GM21447 (cell line): ENCODE measurements around the gene PCSK5.
"Not testable (repeated sequence)": the region's sequence is repeated elsewhere in the genome, so short reads cannot be mapped to it uniquely, and the experiment has no call there.

ENCODE experiments used
- ATAC-seq: cut with Tn5 transposase; IDR thresholded peaks from one replicate; pipeline ENCODE4 v1.9.1; 2021; ENCODE audit not compliant: unreplicated experiment

The PCSK5 gene

GRCh38 chr9:75889577-75889976, 896 bp upstream of the PCSK5 start:
- ATAC-seq, result no peak

GRCh38 chr9:75889977-75890471, 449 bp upstream of the PCSK5 start:
- no peak for ATAC-seq

DNA sequence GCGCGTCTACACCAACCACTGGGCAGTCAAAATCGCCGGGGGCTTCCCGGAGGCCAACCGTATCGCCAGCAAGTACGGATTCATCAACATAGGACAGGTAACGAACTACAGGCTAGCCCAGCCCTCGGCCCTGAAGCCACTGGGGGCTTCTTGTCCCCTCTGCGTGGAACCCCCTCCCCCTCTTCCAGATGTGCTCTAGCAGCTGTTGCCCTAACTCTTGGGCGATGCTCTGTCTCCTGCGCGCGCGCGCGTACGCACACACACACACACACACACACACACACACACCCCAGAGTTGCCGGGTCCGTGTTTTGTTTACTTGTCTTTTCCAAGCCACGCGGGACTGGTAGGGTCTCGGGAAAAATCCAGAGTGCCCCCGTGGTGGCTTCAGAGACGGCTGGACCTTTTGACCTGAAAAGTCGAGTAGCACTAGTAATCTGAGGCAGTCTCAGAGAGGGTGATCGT, 836 bp downstream of the PCSK5 start:
- ATAC-seq, result no peak

GRCh38 chr9:75891771-75892215, 1.3 kb downstream of the PCSK5 start:
- ATAC-seq, result no peak

DNA sequence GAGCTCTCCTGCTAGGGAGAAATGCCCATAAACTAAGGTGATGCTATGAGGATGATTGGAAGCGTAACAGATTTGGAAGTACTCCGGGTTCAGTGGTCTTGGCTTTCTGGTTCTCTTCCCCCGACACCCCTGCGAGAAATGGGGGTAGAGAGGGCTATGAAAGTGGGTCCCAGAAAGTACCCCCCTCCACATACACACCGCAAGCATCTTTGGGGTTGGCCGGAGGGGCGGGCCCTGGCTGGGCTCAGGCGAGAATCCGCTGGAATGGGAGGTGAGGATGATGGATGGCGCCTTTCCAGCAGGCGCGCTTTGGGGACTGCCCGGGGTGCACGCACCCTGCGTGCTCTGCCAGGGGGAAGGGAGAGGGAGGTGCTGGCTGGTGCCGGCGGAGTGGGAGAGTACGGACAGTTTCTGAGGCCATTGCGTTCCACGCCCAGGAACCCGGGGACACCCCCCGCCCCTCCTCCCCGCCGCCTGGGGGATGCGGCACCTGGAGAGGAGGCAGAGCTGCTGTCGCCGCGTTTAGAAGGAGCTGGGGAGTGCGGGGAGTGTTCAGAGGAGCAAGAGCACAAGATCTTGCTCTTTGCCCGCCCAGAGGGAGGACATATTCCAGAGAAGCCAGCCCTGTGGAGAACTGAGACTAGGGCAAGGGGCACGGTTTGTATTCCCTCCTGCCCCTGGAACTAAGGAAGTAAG, 1.9 kb downstream of the PCSK5 start:
- no peak for ATAC-seq

DNA sequence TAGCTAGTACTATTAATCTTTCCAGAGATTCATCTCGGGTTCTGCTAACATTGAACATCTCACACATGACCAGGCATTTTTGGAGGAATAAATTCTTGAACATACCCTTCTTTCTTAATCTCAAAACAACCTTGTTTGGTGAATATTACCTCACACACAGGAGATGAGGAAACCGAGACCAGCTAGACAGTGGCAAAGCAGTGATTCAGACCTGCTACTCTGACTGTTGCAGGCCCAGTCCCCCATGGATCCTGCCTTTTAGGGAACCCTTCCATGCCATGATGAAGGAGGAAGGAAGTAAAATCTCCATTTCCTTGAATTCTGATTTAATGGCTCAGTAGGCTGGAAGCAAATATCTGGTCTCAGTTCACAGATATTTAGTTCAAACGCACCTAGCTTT, 2.6 kb downstream of the PCSK5 start:
- ATAC-seq, result no peak

DNA sequence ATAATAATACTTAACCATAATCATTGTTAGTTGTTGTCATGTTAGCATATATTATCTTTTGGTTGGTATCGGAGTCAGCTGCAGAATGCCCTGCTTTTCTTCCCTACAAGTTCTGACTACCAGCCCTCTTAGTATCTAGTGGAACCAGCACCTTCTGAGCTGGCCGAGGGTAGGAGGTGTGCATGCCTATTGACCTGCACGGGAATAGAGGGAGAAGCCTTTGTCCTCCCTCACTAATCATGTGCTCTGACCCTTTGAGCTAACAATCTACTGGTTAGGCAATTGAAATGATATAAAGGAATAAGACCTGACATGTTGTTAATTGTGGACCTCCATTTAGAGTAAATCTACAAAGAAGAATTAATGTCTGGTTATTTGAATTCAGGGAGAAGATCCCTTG, 4.1 kb downstream of the PCSK5 start:
- no peak for ATAC-seq

DNA sequence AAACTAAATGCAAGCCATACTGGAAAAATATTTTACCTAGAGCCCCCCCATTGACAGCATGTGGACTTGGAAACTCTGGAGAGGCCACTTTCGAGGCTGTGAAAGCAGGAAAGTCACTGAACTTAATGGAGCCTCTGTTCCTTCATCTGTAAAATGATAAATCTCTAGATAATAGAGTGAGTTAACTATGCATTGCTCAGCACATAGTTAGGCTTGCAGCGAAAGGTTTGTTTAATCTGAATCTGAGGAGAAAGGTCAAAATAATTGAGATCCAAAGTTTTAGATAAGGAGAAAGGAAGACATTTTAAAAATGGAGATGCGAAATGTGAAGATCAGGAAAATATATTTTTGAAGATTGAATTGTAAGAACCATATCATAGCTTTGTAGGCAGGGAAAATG, 4.6 kb downstream of the PCSK5 start:
- no peak for ATAC-seq

DNA sequence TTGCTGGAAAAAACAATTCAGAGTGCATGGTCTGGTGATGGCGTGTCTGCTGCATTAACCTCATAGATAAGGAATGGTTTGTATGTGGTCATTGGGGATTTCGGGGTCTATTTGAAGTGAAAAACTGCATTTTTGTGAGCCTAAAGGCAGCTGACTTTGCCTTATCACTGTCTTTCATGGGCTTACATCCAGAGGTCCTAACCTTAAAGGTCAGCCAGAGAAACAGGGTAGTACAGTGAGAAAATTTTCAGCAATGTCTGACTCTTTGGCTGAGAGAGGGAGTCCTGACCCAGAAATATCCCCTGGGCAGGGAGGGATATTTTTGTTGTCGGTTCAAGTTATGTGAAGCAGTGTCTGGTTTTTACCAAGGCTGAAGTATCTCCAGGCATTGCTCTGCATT, 5.7 kb downstream of the PCSK5 start:
- no peak for ATAC-seq

- ATAC-seq, result not testable (repeated sequence)
These were observed 10.5 kb downstream of the PCSK5 start for GRCh38 chr9:75900893-75901524.

GRCh38 chr9:75903785-75904360, 13.4 kb downstream of the PCSK5 start:
- no peak for ATAC-seq

DNA sequence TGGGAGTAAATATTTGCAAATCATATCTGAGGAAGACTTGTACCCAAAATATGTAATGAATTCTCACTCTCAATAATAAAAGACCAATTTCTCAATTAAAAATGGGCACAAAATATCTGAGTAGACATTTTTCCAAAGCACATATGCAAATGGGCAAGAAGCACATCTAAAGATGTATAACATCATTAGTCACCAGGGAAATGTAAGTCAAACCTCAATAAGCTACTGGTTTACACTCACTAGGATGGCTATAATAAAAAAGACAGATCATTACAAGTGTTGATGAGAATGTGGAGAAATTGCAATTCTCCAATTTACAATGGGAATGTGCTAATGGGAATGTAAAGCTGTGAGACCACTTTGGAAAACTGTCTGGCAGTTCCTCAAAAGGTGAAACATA, 13.9 kb downstream of the PCSK5 start:
- no peak for ATAC-seq

GRCh38 chr9:75906531-75906930, 16.1 kb downstream of the PCSK5 start:
- ATAC-seq, result no peak

GRCh38 chr9:75907329-75907728, 16.9 kb downstream of the PCSK5 start:
- ATAC-seq, result no peak

DNA sequence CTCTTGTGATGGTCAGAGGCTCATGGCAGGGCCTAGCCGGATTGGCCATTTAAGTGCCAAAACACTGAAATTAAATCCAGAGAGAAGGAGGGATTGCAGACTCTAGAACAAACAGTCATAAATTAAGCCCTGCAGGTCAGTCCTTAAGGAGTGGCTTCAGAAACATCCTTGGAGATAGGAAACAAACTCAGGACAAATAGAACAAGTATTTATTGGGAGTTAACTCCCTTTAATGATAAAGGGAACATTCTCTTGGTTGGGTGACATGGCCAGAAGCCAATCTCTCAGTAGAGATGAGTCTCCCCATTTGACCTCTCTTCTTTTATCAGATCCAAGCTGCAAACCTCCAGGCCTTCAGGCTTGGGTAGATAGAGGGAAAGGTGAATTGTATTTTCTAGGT, 17.4 kb downstream of the PCSK5 start:
- ATAC-seq, result no peak

GRCh38 chr9:75909776-75910175, 19.3 kb downstream of the PCSK5 start:
- ATAC-seq, result no peak

- ATAC-seq, result no peak
These were observed 20.3 kb downstream of the PCSK5 start for GRCh38 chr9:75910731-75911130.

DNA sequence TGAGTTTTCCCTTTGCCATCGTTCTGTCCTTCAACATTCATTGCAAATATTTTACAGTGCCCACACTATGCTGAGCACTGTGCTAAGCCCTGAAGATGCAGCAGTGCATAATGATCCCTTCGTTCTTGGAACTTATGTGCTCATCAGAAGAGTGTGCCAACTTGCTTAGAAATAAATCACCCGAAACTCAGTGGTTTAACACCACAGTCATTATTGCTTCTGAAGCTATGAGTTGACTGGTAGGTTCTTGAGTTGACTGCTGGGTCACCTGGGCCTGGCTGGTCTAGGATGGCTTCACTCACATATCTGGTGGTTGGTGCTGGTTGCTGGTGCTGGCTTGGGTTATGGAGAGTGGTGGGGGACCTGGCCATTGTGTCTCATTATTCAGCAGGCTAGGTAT, 20.9 kb downstream of the PCSK5 start:
- ATAC-seq, result no peak

DNA sequence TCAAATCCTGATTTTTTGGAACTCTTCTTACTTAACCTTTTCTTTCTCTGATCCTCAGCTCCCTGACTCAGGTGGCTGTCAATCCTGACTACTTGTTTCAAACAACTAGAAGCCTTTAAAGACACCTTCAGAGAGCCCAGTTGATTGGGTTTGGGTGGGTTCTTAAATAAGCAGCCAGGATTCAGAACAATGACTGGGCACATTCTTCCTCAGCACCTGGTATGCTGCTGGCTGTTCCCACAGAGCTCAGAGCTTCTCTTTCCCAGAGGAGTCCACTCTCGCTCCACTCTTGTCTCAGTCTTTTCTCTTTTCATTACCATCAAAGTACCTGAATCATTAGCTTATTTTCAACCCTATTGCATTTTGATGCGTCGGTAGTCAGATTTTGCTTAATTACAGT, 22.5 kb downstream of the PCSK5 start:
- ATAC-seq, result no peak

GRCh38 chr9:75914002-75914401, 23.5 kb downstream of the PCSK5 start:
- ATAC-seq, result no peak

GRCh38 chr9:75914883-75915452, 24.5 kb downstream of the PCSK5 start:
- ATAC-seq, result no peak

- ATAC-seq, result no peak
These were observed 27.7 kb downstream of the PCSK5 start for GRCh38 chr9:75918154-75918553.
